ENCODE measurements around the gene ZCCHC7. TPM values are rescaled to one million over a fixed set of nuclear protein-coding genes. Genes with fewer than 3 reads are reported as not detected.

The ZCCHC7 gene
- total RNA-seq, 3 donors from 2014 or later = 19.8 to 29.1 (median 26.9) TPM

DNA sequence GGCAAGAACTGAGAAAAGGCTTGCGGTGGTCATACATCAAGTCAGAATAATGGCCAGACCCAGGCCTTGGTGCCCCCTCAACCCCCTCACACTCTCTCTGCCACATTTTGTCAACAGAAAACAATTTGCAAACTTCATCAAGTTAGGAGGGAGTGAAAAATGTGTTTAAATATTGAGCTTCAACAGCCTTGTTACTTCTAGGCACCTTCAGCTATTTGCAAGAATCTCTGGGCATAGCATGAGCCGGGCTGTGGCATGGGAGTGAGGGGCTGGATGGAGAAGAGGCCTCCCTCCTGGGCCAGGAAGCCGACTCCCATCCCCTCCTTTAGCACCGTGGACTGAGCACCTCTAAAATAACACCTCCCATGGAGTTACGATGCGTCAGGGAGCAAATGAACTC lies 249.9 kb downstream of the ZCCHC7 start:
- no peak for DNase-seq (ENCODE audit: low spot score in 2 of 2)
- no peaks in the 10 kb centered on the region for H3K4me1 ChIP-seq
- intact Hi-C loops (cut with DNase I; ENCODE audit: low total_unique reads) = no loop called here
- no peak overlapping the region for H3K4me3 ChIP-seq
- no peak overlapping the region for H3K27ac ChIP-seq
- H3K9me3 ChIP-seq = no peaks in the 10 kb centered on the region
- H3K36me3 ChIP-seq = no peaks in the 10 kb centered on the region
- H3K27me3 ChIP-seq = no peaks in the 10 kb centered on the region
- TF ChIP-seq POLR2A (IDR thresholded peaks at IDR 0.05) (no peak), POLR2AphosphoS5 (IDR thresholded peaks at IDR 0.05) (no peak)

DNA sequence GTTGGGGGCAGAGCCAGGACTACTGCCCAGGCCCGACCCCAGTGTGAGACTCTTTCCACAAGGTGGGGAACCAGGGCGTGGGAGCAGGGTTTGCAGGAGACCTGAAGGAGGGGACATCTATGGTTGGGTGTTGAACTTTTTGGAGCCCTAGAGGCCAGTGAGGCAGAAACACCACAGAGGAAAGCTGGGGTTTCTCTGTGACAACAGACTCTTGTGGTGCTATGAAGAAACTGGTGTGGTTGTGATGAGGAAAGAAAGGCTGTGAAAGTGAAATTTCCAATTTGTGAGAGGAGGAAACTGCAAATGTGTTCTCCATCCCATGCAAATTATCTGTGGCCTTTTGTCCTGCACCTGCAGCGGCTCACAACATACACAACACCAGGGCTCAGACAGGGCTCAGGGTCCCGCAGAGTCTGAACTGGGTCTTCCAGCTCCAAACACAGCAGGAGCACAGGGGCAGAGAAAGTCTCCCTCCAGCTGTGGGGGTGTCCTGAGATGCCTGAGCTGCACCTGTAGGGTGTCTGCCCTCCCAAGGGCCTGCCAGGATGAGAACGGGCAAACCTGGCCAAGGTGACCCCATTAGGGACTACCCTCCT lies 250.7 kb downstream of the ZCCHC7 start:
- Histone ChIP-seq H3K27ac (no peak overlapping the region), H3K4me1 (no peaks in the 10 kb centered on the region), H3K36me3 (no peaks in the 10 kb centered on the region), H3K4me3 (no peak overlapping the region), H3K9me3 (no peaks in the 10 kb centered on the region), H3K27me3 (no peaks in the 10 kb centered on the region)
- TF ChIP-seq, protein P1, sequence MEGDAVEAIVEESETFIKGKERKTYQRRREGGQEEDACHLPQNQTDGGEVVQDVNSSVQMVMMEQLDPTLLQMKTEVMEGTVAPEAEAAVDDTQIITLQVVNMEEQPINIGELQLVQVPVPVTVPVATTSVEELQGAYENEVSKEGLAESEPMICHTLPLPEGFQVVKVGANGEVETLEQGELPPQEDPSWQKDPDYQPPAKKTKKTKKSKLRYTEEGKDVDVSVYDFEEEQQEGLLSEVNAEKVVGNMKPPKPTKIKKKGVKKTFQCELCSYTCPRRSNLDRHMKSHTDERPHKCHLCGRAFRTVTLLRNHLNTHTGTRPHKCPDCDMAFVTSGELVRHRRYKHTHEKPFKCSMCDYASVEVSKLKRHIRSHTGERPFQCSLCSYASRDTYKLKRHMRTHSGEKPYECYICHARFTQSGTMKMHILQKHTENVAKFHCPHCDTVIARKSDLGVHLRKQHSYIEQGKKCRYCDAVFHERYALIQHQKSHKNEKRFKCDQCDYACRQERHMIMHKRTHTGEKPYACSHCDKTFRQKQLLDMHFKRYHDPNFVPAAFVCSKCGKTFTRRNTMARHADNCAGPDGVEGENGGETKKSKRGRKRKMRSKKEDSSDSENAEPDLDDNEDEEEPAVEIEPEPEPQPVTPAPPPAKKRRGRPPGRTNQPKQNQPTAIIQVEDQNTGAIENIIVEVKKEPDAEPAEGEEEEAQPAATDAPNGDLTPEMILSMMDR (IDR thresholded peaks at IDR 0.05) = no peak
- TF ChIP-seq POLR2AphosphoS5 (IDR thresholded peaks at IDR 0.05) (no peak), POLR2A (IDR thresholded peaks at IDR 0.05) (no peak)
- DNase-seq (ENCODE audit: low spot score in 2 of 2) = no peak
- intact Hi-C loops (cut with DNase I; ENCODE audit: low total_unique reads) = no loop called here

DNA sequence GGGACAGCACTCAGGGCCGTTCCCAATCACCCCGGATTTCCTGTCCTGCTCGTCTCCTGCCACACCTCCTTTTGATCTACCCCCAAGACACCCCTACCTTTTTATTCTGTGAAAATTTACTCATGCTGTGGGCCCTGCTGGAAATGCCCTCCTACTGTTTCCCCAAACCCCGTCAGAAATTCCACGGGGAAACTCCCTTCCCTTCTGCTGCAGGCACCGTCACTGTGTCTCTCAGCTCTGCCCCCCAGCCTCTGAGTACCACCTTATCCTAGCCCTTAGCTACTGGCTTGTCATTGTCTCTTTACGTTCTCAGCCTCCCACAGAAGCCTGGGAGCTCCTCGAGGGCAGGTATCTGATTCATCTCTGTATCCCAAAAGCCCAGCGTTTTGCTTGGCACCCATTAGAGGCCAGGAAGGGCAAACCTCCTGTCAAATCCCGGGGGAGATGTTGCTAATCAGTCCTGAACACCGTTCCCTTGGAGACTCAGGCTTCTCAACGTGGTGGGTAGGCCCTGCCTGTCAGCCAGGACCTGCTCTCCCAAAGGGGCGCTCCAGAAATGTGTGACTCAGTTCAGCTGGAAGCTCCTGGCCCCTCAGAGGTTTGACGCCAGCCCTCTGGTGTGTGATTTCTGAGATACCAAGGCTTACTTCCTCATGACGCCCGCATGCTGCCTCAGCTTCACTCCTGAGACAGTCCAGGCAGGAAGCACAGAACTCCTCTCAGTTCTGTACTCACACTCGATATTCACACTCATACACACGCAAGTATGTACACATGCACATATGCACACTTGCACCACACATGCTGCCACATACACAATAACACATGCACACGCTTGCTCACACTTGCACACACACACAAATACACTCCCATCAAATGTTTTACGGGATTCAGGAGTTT lies 251.4 kb downstream of the ZCCHC7 start:
- Histone ChIP-seq H3K9me3 (no peaks in the 10 kb centered on the region), H3K4me1 (no peaks in the 10 kb centered on the region), H3K4me3 (no peak overlapping the region), H3K27ac (no peak overlapping the region), H3K27me3 (no peaks in the 10 kb centered on the region), H3K36me3 (no peaks in the 10 kb centered on the region)
- intact Hi-C loops (cut with DNase I; ENCODE audit: low total_unique reads) = no loop called here
- TF ChIP-seq POLR2A (IDR thresholded peaks at IDR 0.05) (no peak), POLR2AphosphoS5 (IDR thresholded peaks at IDR 0.05) (no peak)
- TF ChIP-seq, protein P1 (IDR thresholded peaks at IDR 0.05) = no peak
- no peak for DNase-seq (ENCODE audit: low spot score in 2 of 2)

DNA sequence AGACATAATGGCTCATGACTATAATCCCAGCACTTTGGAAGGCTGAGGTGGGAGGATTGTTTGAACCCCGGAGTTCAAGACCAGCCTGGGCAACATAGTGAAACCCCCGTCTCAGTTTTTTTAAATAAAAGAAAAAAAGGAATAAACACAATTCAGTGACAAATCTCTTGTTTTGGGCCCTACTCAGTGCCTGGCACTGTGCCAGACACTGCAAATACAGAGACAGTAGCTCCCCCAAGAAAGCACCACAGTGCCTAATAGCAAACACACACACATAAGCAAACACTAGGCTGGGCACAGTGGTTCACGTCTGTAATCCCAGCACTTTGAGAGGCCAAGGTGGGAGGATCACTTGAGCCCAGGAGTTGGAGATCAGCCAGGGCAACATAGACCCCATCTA lies 252.5 kb downstream of the ZCCHC7 start:
- Histone ChIP-seq H3K4me3 (no peak overlapping the region), H3K27me3 (no peaks in the 10 kb centered on the region), H3K4me1 (no peaks in the 10 kb centered on the region), H3K9me3 (no peaks in the 10 kb centered on the region), H3K36me3 (no peaks in the 10 kb centered on the region), H3K27ac (no peak overlapping the region)
- DNase-seq (ENCODE audit: low spot score in 2 of 2) = no peak
- TF ChIP-seq, protein P1 (IDR thresholded peaks at IDR 0.05) = no peak
- TF ChIP-seq POLR2AphosphoS5 (IDR thresholded peaks at IDR 0.05) (no peak), POLR2A (IDR thresholded peaks at IDR 0.05) (no peak)
- intact Hi-C loops (cut with DNase I; ENCODE audit: low total_unique reads) = no loop called here

DNA sequence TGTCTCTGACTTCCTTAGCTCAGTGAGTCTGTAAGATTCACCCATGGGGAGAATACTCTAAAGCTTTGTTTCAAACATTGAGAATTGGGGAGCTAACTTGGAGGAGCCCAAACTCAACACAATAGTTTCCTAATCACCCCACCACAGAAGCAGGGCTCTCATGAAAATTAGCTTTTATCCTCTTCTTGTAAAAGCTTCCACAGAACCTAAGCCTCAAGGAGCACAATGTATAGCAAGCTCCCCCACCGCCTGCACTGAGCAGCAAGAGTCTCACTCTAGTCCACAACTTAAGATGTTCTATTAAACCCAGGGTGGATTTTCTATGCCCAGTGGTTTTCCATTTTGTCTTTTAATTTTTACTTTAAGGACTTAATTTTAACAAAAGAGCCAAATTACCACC lies 253.2 kb downstream of the ZCCHC7 start:
- Histone ChIP-seq H3K27me3 (no peaks in the 10 kb centered on the region), H3K27ac (no peak overlapping the region), H3K4me1 (no peaks in the 10 kb centered on the region), H3K36me3 (no peaks in the 10 kb centered on the region), H3K4me3 (no peak overlapping the region), H3K9me3 (no peaks in the 10 kb centered on the region)
- intact Hi-C loops (cut with DNase I; ENCODE audit: low total_unique reads) = no loop called here
- TF ChIP-seq POLR2A (IDR thresholded peaks at IDR 0.05) = no peak
- no peak for TF ChIP-seq POLR2AphosphoS5 (IDR thresholded peaks at IDR 0.05)
- TF ChIP-seq, protein P1 (IDR thresholded peaks at IDR 0.05) = no peak
- no peak for DNase-seq (ENCODE audit: low spot score in 2 of 2)
